K562 (cell line): ENCODE measurements around the gene MANEA. TPM values are rescaled to one million over a fixed set of nuclear protein-coding genes. Genes with fewer than 3 reads are reported as not detected.

Experiments
- CEBPB ChIP-seq: fragments of 450-650 bp; IDR thresholded peaks from 2 replicates; pipeline ENCODE4 v1.6.1; 2016; ENCODE audit warnings: missing genetic modification characterization, missing compliant biosample characterization
- FOXK2 ChIP-seq, 2 experiments: fragments of 450-650 bp; IDR thresholded peaks in 1 of 2; conservative IDR thresholded peaks in 1 of 2; 2 replicates each; pipeline ENCODE4 v1.6.1; 2016; ENCODE audit warnings: low read depth in 2 of 2, mild to moderate bottlenecking in 1 of 2
- MED1 ChIP-seq: sonication (generic); formaldehyde crosslinking; IDR thresholded peaks from 2 replicates; pipeline ENCODE4 v1.8.1; 2023; ENCODE audit warnings: missing genetic modification reagents, borderline replicate concordance
- NCOA1 ChIP-seq: fragments of 450-650 bp; IDR thresholded peaks from 2 replicates; pipeline ENCODE4 v1.6.1; 2016; ENCODE audit warnings: low read depth
- POLR2G ChIP-seq: fragments of 200-400 bp; formaldehyde crosslinking; IDR thresholded peaks from 2 replicates; pipeline ENCODE4 v1.6.1; 2017; ENCODE audit warnings: low read depth, mild to moderate bottlenecking, antibody characterized with exemption, low read length, moderate library complexity
- ZNF407 ChIP-seq: fragments of 450-650 bp; IDR thresholded peaks from 2 replicates; pipeline ENCODE4 v1.6.1; 2016; ENCODE audit warnings: low read depth
- polyA plus RNA-seq, 8 experiments: library from polyadenylated mRNA; depleted of rRNA in 4 of 8; stranded (reverse) in 5 of 8; unstranded in 3 of 8; fragments of >200 nt; fragmentation: Nextera tagmentation in 2 of 8; fragmentation: Illumina TruSeq in 1 of 8; extraction: Ambion mirVana in 2 of 8; extraction: Trizol in 1 of 8; gene quantifications; 2 replicates each; pipeline versions ENCODE4 v1.2.1 to v1.2.3, GENCODE V29; 2011 to 2014; ENCODE audit warnings: inconsistent platforms in 1 of 8, missing spikeins in 1 of 8
- total RNA-seq, 7 experiments: library from RNA; depleted of rRNA in 6 of 7; stranded (reverse); fragments of >200 nt in 6 of 7; fragmentation: Illumina TruSeq in 2 of 7; extraction: Trizol in 2 of 7; gene quantifications; 2 replicates each; pipeline versions ENCODE4 v1.2.1 to v1.2.3, GENCODE V29; 2011 to 2021; ENCODE audit warnings: low replicate concordance in 1 of 7

MANEA gene
- total and polyA plus RNA-seq, 9 of the 15 experiments (the other 6 are each of a cell fraction or from before 2014, with no cell fraction given): 4.8 to 16.1 (median 11.4) TPM

GRCh38 chr6:95572098-95572497, 5.2 kb upstream of the MANEA start (continued):
- TF ChIP-seq ZNF407 (no peak), FOXK2 (conservative IDR thresholded peaks at IDR 0.05 in 1 of 2, IDR thresholded peaks at IDR 0.05 in 1 of 2; ENCODE audit: low read depth in 2 of 2) (no peak), NCOA1 (no peak), MED1 (CRISPR knock-in tag) (no peak), POLR2G (no peak), CEBPB (tag) (peak; percentile 78)
